Measurements from ENCODE around the gene ARFGAP3.

GRCh38 chr22:42874010-42874409, 16.9 kb upstream of the ARFGAP3 start:
- TF ChIP-seq POLR2AphosphoS5 (IDR thresholded peaks at IDR 0.05; ENCODE audit: low read depth) (no peak), EZH2phosphoT487 (IDR thresholded peaks at IDR 0.05; ENCODE audit: unreplicated experiment) (no peak), EZH2 (IDR thresholded peaks at IDR 0.05; ENCODE audit: low read depth, unreplicated experiment) (no peak), NANOG (IDR thresholded peaks at IDR 0.05; ENCODE audit: borderline replicate concordance) (no peak), CREB1 (CRISPR knock-in tag; IDR thresholded peaks at IDR 0.05; ENCODE audit: low read depth) (no peak), ZNF114 (CRISPR knock-in tag; IDR thresholded peaks at IDR 0.05) (no peak), JUNB (IDR thresholded peaks at IDR 0.05; ENCODE audit: unreplicated experiment) (no peak), ETS1 (IDR thresholded peaks at IDR 0.05) (no peak), REST (IDR thresholded peaks at IDR 0.05; ENCODE audit: unreplicated experiment) (no peak)
- TF ChIP-seq, protein P1, sequence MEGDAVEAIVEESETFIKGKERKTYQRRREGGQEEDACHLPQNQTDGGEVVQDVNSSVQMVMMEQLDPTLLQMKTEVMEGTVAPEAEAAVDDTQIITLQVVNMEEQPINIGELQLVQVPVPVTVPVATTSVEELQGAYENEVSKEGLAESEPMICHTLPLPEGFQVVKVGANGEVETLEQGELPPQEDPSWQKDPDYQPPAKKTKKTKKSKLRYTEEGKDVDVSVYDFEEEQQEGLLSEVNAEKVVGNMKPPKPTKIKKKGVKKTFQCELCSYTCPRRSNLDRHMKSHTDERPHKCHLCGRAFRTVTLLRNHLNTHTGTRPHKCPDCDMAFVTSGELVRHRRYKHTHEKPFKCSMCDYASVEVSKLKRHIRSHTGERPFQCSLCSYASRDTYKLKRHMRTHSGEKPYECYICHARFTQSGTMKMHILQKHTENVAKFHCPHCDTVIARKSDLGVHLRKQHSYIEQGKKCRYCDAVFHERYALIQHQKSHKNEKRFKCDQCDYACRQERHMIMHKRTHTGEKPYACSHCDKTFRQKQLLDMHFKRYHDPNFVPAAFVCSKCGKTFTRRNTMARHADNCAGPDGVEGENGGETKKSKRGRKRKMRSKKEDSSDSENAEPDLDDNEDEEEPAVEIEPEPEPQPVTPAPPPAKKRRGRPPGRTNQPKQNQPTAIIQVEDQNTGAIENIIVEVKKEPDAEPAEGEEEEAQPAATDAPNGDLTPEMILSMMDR (conservative IDR thresholded peaks at IDR 0.05; ENCODE audit: low read depth in 2 of 2): no peak

All from GM23338 (cell line).